DND-41 (cell line): Measurements from ENCODE around the gene TMEM117.

ENCODE experiments used
- ATAC-seq: fragments of 200-7000 bp; cut with Tn5 transposase; 3 replicates; pipeline ENCODE4 v1.9.1; 2021; ENCODE audit warnings: low read depth; ENCODE audit not compliant: insufficient read depth
- DNase-seq: peaks from one replicate; pipeline ENCODE4 v3.0.0-alpha.2; 2020
- H2AFZ ChIP-seq: 2 replicates; pipeline ENCODE4 v1.6.0; 2012; ENCODE audit warnings: low read depth, low read length
- H3K27ac ChIP-seq: 2 replicates; pipeline ENCODE4 v1.5.1; 2012; ENCODE audit warnings: low read length, inconsistent platforms
- H3K27me3 ChIP-seq: fragments of 200-600 bp; sonication (generic); 2 replicates; pipeline ENCODE4 v1.6.0; 2012; ENCODE audit warnings: low read length, mild to moderate bottlenecking, inconsistent platforms; ENCODE audit not compliant: insufficient read depth, poor library complexity
- H3K36me3 ChIP-seq: 2 replicates; pipeline ENCODE4 v1.5.1; 2012; ENCODE audit warnings: low read length, inconsistent platforms; ENCODE audit not compliant: insufficient read depth
- H3K4me1 ChIP-seq: 2 replicates; pipeline ENCODE4 v1.5.1; 2012; ENCODE audit warnings: mild to moderate bottlenecking, low read length; ENCODE audit not compliant: insufficient read depth
- H3K4me2 ChIP-seq: 2 replicates; pipeline ENCODE4 v1.6.0; 2012; ENCODE audit warnings: mild to moderate bottlenecking, moderate library complexity, low read length, inconsistent platforms; ENCODE audit not compliant: insufficient read depth
- H3K4me3 ChIP-seq, 2 experiments: fragments of 200-600 bp in 1 of 2; shearing (Covaris generic) in 1 of 2; 2 replicates each; pipeline ENCODE4 v1.5.1; 2012 to 2016; ENCODE audit warnings: inconsistent platforms in 2 of 2, low read length in 2 of 2, mild to moderate bottlenecking in 2 of 2, low read depth in 1 of 2, moderate library complexity in 1 of 2
- H3K79me2 ChIP-seq: 2 replicates; pipeline ENCODE4 v1.6.0; 2012; ENCODE audit warnings: low read length, inconsistent platforms; ENCODE audit not compliant: insufficient read depth
- H3K9ac ChIP-seq: 2 replicates; pipeline ENCODE4 v1.6.0; 2012; ENCODE audit warnings: low read depth, mild to moderate bottlenecking, inconsistent platforms, low read length, moderate library complexity
- H3K9me3 ChIP-seq: 2 replicates; pipeline ENCODE4 v1.5.1; 2012; ENCODE audit warnings: low read length, moderate library complexity, mild to moderate bottlenecking, inconsistent platforms; ENCODE audit not compliant: insufficient read depth, severe bottlenecking
- H4K20me1 ChIP-seq: 2 replicates; pipeline ENCODE4 v1.6.0; 2012; ENCODE audit warnings: low read length; ENCODE audit not compliant: insufficient read depth
- EZH2 ChIP-seq: IDR thresholded peaks from 3 replicates; pipeline ENCODE4 v1.6.1; 2012; ENCODE audit warnings: borderline replicate concordance, low read depth, mild to moderate bottlenecking, moderate library complexity, low read length, inconsistent platforms; ENCODE audit not compliant: severe bottlenecking
- TF ChIP-seq, protein P1 (sequence below): IDR thresholded peaks from 2 replicates; pipeline ENCODE4 v1.5.1; 2012; ENCODE audit warnings: borderline replicate concordance, low read length, moderate library complexity, mild to moderate bottlenecking; ENCODE audit not compliant: poor library complexity, severe bottlenecking; ENCODE audit errors: extremely low read depth

TMEM117 gene

DNA sequence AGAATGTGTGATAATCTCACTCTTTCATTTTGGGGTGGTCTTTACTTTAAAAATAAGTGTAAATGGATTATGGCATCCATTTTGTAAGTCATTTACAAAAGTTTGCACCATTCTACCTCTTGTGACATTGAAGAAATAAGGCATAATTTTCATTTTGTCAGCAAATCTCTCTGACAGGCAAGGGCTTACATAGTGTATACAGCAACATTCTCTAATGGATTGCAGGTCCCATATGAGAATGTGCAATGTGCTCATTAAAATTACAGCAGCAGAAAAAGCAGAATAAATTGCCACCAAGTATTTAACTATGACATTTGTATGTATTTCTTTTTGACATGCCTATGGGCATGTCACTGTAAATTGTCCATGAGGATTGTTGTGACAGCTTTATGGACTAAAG, 223.6 kb downstream of the TMEM117 start:
- H3K79me2 ChIP-seq: no peaks in the 10 kb centered on the region
- H3K36me3 ChIP-seq: no peaks in the 10 kb centered on the region
- TF ChIP-seq, protein P1, sequence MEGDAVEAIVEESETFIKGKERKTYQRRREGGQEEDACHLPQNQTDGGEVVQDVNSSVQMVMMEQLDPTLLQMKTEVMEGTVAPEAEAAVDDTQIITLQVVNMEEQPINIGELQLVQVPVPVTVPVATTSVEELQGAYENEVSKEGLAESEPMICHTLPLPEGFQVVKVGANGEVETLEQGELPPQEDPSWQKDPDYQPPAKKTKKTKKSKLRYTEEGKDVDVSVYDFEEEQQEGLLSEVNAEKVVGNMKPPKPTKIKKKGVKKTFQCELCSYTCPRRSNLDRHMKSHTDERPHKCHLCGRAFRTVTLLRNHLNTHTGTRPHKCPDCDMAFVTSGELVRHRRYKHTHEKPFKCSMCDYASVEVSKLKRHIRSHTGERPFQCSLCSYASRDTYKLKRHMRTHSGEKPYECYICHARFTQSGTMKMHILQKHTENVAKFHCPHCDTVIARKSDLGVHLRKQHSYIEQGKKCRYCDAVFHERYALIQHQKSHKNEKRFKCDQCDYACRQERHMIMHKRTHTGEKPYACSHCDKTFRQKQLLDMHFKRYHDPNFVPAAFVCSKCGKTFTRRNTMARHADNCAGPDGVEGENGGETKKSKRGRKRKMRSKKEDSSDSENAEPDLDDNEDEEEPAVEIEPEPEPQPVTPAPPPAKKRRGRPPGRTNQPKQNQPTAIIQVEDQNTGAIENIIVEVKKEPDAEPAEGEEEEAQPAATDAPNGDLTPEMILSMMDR: no peak
- no peak for TF ChIP-seq EZH2
- no peak overlapping the region for H3K27ac ChIP-seq
- H4K20me1 ChIP-seq: no peaks in the 10 kb centered on the region
- ATAC-seq (no peak), DNase-seq (no peak)
- H3K9ac ChIP-seq: no peak overlapping the region
- no peak overlapping the region for H2AFZ ChIP-seq
- H3K4me1 ChIP-seq: no peaks in the 10 kb centered on the region
- no peak overlapping the region for H3K4me3 ChIP-seq
- H3K27me3 ChIP-seq: no peaks in the 10 kb centered on the region
- H3K9me3 ChIP-seq: no peaks in the 10 kb centered on the region
- H3K4me2 ChIP-seq: no peak overlapping the region

DNA sequence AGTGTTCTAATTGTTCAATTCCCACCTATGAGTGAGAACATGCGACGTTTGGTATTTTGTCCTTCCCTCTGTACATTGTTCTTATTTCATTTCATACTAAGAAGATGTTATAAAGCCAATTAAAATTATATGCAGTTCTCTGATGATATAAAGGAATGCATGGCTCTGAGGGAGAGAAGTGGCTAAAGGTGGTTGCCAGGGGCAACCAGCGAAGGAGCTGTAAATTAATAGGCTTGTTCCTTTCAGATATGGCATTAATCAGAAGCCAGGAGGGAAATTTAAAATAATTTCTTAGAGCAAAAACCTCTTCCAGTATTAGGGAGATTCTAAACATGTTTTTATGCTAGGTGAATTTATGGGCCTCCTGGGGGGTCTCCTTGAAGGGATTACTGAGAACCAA, 227.8 kb downstream of the TMEM117 start:
- no peak overlapping the region for H3K4me3 ChIP-seq
- ATAC-seq (no peak), DNase-seq (no peak)
- TF ChIP-seq, protein P1: no peak
- TF ChIP-seq EZH2: no peak
- H3K27me3 ChIP-seq: no peaks in the 10 kb centered on the region
- H2AFZ ChIP-seq: no peak overlapping the region
- H3K9ac ChIP-seq: no peak overlapping the region
- H3K27ac ChIP-seq: no peak overlapping the region
- no peak overlapping the region for H3K4me2 ChIP-seq
- H3K4me1 ChIP-seq: no peaks in the 10 kb centered on the region
- no peaks in the 10 kb centered on the region for H3K36me3 ChIP-seq
- no peaks in the 10 kb centered on the region for H4K20me1 ChIP-seq
- H3K79me2 ChIP-seq: no peaks in the 10 kb centered on the region
- H3K9me3 ChIP-seq: no peaks in the 10 kb centered on the region

DNA sequence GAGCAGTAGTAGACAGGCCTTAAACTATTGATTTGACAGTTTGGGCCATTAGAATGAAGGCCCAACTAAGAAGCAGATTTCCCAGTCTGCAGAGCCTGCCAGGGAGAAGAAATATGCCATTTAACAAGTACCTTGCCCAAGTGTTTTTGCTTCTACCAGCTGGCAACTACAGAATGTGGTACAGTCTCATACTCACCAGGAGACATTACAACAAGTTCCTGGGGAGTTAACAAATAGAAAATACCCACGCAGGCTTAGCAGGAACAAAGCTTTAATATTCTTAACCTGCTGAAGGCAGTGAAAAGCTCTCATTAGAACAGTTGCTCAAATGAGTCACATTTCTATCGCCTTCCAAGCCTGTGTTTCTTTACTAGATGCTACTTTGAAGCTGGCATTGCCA, 241.0 kb downstream of the TMEM117 start:
- DNase-seq (no peak), ATAC-seq (no peak)
- Histone ChIP-seq H3K79me2 (no peaks in the 10 kb centered on the region), H3K27ac (no peak overlapping the region), H3K9ac (no peak overlapping the region), H3K4me2 (no peak overlapping the region), H3K4me1 (no peaks in the 10 kb centered on the region), H3K27me3 (no peaks in the 10 kb centered on the region), H3K9me3 (no peaks in the 10 kb centered on the region), H3K36me3 (no peaks in the 10 kb centered on the region), H3K4me3 (no peak overlapping the region), H2AFZ (no peak overlapping the region), H4K20me1 (no peaks in the 10 kb centered on the region)
- no peak for TF ChIP-seq EZH2
- TF ChIP-seq, protein P1: no peak

DNA sequence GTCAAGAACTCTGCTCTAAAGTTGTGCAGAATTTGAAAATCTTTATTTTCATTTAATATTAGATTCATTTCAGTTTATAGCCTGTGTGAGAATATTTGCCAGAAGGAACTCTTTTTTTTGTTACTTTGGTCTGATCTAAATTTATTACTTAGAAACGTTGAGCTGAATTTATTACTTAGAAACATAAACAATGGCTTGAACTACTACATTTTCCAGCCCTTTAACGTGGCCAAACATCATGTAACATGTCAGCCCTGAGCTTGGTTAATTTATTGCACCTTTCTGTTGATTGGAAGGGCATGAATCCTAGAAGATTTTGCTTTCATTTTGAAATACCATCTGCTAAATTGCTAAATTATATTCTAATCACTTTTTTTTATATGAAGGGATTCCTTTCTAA, 241.4 kb downstream of the TMEM117 start:
- H3K9me3 ChIP-seq: no peaks in the 10 kb centered on the region
- no peak for TF ChIP-seq EZH2
- TF ChIP-seq, protein P1: no peak
- no peaks in the 10 kb centered on the region for H3K4me1 ChIP-seq
- ATAC-seq: no peak
- no peak overlapping the region for H3K27ac ChIP-seq
- H3K27me3 ChIP-seq: no peaks in the 10 kb centered on the region
- no peaks in the 10 kb centered on the region for H4K20me1 ChIP-seq
- no peak overlapping the region for H3K4me2 ChIP-seq
- no peak overlapping the region for H3K9ac ChIP-seq
- H3K4me3 ChIP-seq: no peak overlapping the region
- H3K79me2 ChIP-seq: no peaks in the 10 kb centered on the region
- DNase-seq: no peak
- H2AFZ ChIP-seq: no peak overlapping the region
- H3K36me3 ChIP-seq: no peaks in the 10 kb centered on the region
